Tibial nerve (tissue), 4 donors: ENCODE results near the gene HSH2D.

Experiments used
- EP300 ChIP-seq, 2 donors: sonication (generic); formaldehyde crosslinking; IDR thresholded peaks; one replicate each; pipeline ENCODE4 v1.6.1; 2017; ENCODE audit warnings: antibody characterized with exemption in 2 of 2, mild to moderate bottlenecking in 1 of 2
- POLR2A ChIP-seq, 2 donors: fragments of 450-650 bp; IDR thresholded peaks; one replicate each; pipeline ENCODE4 v1.6.1; 2017; ENCODE audit warnings: antibody characterized with exemption in 2 of 2, mild to moderate bottlenecking in 2 of 2, moderate library complexity in 2 of 2
- TF ChIP-seq, protein P1 (sequence below), 5 experiments: fragments of 200-600 bp in 3 of 5; fragments of 450-650 bp in 2 of 5; sonication (generic) in 3 of 5; IDR thresholded peaks; one replicate each; pipeline ENCODE4 v1.5.1; 2016 to 2019; ENCODE audit warnings: antibody characterized with exemption in 5 of 5, mild to moderate bottlenecking in 3 of 5, moderate library complexity in 2 of 5

- TF ChIP-seq, protein P1, sequence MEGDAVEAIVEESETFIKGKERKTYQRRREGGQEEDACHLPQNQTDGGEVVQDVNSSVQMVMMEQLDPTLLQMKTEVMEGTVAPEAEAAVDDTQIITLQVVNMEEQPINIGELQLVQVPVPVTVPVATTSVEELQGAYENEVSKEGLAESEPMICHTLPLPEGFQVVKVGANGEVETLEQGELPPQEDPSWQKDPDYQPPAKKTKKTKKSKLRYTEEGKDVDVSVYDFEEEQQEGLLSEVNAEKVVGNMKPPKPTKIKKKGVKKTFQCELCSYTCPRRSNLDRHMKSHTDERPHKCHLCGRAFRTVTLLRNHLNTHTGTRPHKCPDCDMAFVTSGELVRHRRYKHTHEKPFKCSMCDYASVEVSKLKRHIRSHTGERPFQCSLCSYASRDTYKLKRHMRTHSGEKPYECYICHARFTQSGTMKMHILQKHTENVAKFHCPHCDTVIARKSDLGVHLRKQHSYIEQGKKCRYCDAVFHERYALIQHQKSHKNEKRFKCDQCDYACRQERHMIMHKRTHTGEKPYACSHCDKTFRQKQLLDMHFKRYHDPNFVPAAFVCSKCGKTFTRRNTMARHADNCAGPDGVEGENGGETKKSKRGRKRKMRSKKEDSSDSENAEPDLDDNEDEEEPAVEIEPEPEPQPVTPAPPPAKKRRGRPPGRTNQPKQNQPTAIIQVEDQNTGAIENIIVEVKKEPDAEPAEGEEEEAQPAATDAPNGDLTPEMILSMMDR (IDR thresholded peaks at IDR 0.05): no peak
- TF ChIP-seq POLR2A (IDR thresholded peaks at IDR 0.05): no peak
- no peak for TF ChIP-seq EP300 (IDR thresholded peaks at IDR 0.05)
Observed at GRCh38 chr19:16127776-16128371, 15.6 kb upstream of the HSH2D start.
